CD4-positive, alpha-beta memory T cell (primary cell): ENCODE results near the gene DDX54. TPM values are rescaled to one million over a fixed set of nuclear protein-coding genes. Genes with fewer than 3 reads are reported as not detected.

Experiments used
- CTCF ChIA-PET: fragments of 350-600 bp; sonication (Branson Sonifier 250); formaldehyde crosslinking; loops from one replicate; lab custom pipeline; 2021; ENCODE audit warnings: inconsistent platforms; ENCODE audit not compliant: partially characterized antibody; lab: Charles Lee
- POLR2A ChIA-PET: fragments of 350-600 bp; sonication (Branson Sonifier 250); formaldehyde crosslinking; loops from one replicate; lab custom pipeline; 2021; ENCODE audit not compliant: partially characterized antibody; lab: Charles Lee
- DNase-seq, 5 donors: peaks; one replicate each; pipeline versions ENCODE4 v3.0.0 to v3.0.0-alpha.2; 2020 to 2022; ENCODE audit warnings: mixed read lengths in 1 of 5
- H3K27ac ChIP-seq: one replicate; pipeline ENCODE4 v1.7.0; 2013; ENCODE audit warnings: low read depth, low read length
- H3K27me3 ChIP-seq: 2 replicates; pipeline ENCODE4 v1.7.0; 2013; ENCODE audit warnings: mild to moderate bottlenecking, low read length, moderate library complexity; ENCODE audit not compliant: insufficient read depth
- H3K36me3 ChIP-seq: 2 replicates; pipeline ENCODE4 v1.7.0; 2013; ENCODE audit warnings: mild to moderate bottlenecking, low read length, moderate library complexity; ENCODE audit not compliant: insufficient read depth
- H3K4me1 ChIP-seq: 2 replicates; pipeline ENCODE4 v1.7.0; 2013; ENCODE audit warnings: mild to moderate bottlenecking, low read length, moderate library complexity; ENCODE audit not compliant: insufficient read depth
- H3K4me3 ChIP-seq, 2 donors: one replicate each; pipeline ENCODE4 v1.7.0; 2013; ENCODE audit warnings: low read length in 2 of 2, mild to moderate bottlenecking in 1 of 2
- H3K9me3 ChIP-seq, 2 donors: one replicate each; pipeline ENCODE4 v1.7.0; 2013; ENCODE audit warnings: low read length in 2 of 2, control low read depth in 1 of 2; ENCODE audit not compliant: control insufficient read depth in 1 of 2
- H3K27ac Mint-ChIP-seq, 7 donors: one replicate each; pipeline ENCODE4 v1.8.0; 2020 to 2021; ENCODE audit warnings: mixed read lengths in 7 of 7, mild to moderate bottlenecking in 6 of 7, inconsistent platforms in 3 of 7, moderate library complexity in 3 of 7
- H3K27me3 Mint-ChIP-seq, 2 donors: one replicate each; pipeline ENCODE4 v1.8.0; 2020 to 2021; ENCODE audit warnings: mixed read lengths in 2 of 2
- H3K36me3 Mint-ChIP-seq, 2 donors: one replicate each; pipeline ENCODE4 v1.8.0; 2020 to 2021; ENCODE audit warnings: mixed read lengths in 2 of 2, inconsistent platforms in 1 of 2, mild to moderate bottlenecking in 1 of 2
- H3K4me1 Mint-ChIP-seq, 4 donors: one replicate each; pipeline ENCODE4 v1.8.0; 2020 to 2021; ENCODE audit warnings: mixed read lengths in 4 of 4, mild to moderate bottlenecking in 1 of 4
- H3K4me3 Mint-ChIP-seq, 8 donors: one replicate each; pipeline ENCODE4 v1.8.0; 2020 to 2021; ENCODE audit warnings: mixed read lengths in 8 of 8, mild to moderate bottlenecking in 7 of 8, moderate library complexity in 6 of 8, inconsistent platforms in 3 of 8
- H3K9me3 Mint-ChIP-seq, 8 donors: one replicate each; pipeline ENCODE4 v1.8.0; 2020 to 2021; ENCODE audit warnings: mixed read lengths in 8 of 8, mild to moderate bottlenecking in 5 of 8, inconsistent platforms in 3 of 8, moderate library complexity in 1 of 8
- intact Hi-C: fragments of 100-400 bp; cut with micrococcal nuclease; formaldehyde crosslinking; loops from one replicate; pipeline ENCODE4 v1.15.1; 2023
- polyA plus RNA-seq, 2 donors: library from polyadenylated mRNA; unstranded; fragments of 300-500 nt; fragmentation: Illumina TruSeq; gene quantifications; one replicate each; pipeline ENCODE4 v1.2.3, GENCODE V29; 2021
- total RNA-seq, 2 experiments: library from RNA; stranded (reverse); gene quantifications; one replicate each; pipeline ENCODE4 v1.2.3, GENCODE V29; 2021

Gene DDX54
- total and polyA plus RNA-seq, 4 experiments from 2014 or later = 9.9 to 69.4 (median 52.3) TPM

- Mint-ChIP-seq H3K27me3 (peaks cover 3% of the 10 kb centered on the region in 2 donors), H3K9me3 (no peaks in the 10 kb centered on the region), H3K4me3 (no peak overlapping the region), H3K27ac (no peak overlapping the region), H3K36me3 (no peaks in the 10 kb centered on the region), H3K4me1 (peaks cover 4 to 19% (median 11%) of the 10 kb centered on the region in 4 donors)
- Histone ChIP-seq H3K4me1 (peaks cover 20% of the 10 kb centered on the region), H3K36me3 (no peaks in the 10 kb centered on the region), H3K27me3 (no peaks in the 10 kb centered on the region), H3K9me3 (no peaks in the 10 kb centered on the region), H3K4me3 (no peak overlapping the region), H3K27ac (no peak overlapping the region)
- no peak for DNase-seq
- intact Hi-C loops = no loop called here
- POLR2A ChIA-PET = no interaction called here
- CTCF ChIA-PET = interaction anchor here (0.5 to 0.9 kb wide), 2 partner anchors 7 to 35 kb away, joined by 3 to 4 read pairs; no protein-coding TSS in a partner anchor
These were observed 46.5 kb downstream of the DDX54 start for GRCh38 chr12:113138826-113139225.

- POLR2A ChIA-PET = no interaction called here
- Mint-ChIP-seq H3K27me3 (peaks cover 3% of the 10 kb centered on the region in 2 donors), H3K27ac (no peak overlapping the region)
These were observed 47.2 kb downstream of the DDX54 start for GRCh38 chr12:113137861-113138783.

GRCh38 chr12:113136990-113137511, 48.2 kb downstream of the DDX54 start:
- peaks cover 4 to 19% (median 11%) of the 10 kb centered on the region in 4 donors for H3K4me1 Mint-ChIP-seq
- H3K4me3 Mint-ChIP-seq = peak overlapping the region in 1 of 8 donors; percentile 17
- Histone ChIP-seq H3K36me3 (no peaks in the 10 kb centered on the region), H3K9me3 (no peaks in the 10 kb centered on the region), H3K4me3 (no peak overlapping the region), H3K4me1 (peaks cover 20% of the 10 kb centered on the region), H3K27me3 (no peaks in the 10 kb centered on the region), H3K27ac (no peak overlapping the region)
- DNase-seq = no peak
- ChIA-PET CTCF (interaction anchor here (0.8 to 4.1 kb wide), 3 partner anchors 16 to 89 kb away, joined by 3 to 15 read pairs (median 5); no protein-coding TSS in a partner anchor), POLR2A (no interaction called here)
- H3K27ac Mint-ChIP-seq = no peak overlapping the region
- intact Hi-C loops = no loop called here
- no peaks in the 10 kb centered on the region for H3K36me3 Mint-ChIP-seq
- H3K9me3 Mint-ChIP-seq = no peaks in the 10 kb centered on the region
- H3K27me3 Mint-ChIP-seq = peaks cover 3% of the 10 kb centered on the region in 2 donors

More at GRCh38 chr12:113137861-113138783, 47.2 kb downstream of the DDX54 start:
- Mint-ChIP-seq H3K9me3 (no peaks in the 10 kb centered on the region), H3K36me3 (no peaks in the 10 kb centered on the region), H3K4me3 (no peak overlapping the region), H3K4me1 (peaks cover 4 to 19% (median 11%) of the 10 kb centered on the region in 4 donors)
- H3K4me3 ChIP-seq = no peak overlapping the region
- H3K27me3 ChIP-seq = no peaks in the 10 kb centered on the region
- H3K27ac ChIP-seq = no peak overlapping the region
- H3K9me3 ChIP-seq = no peaks in the 10 kb centered on the region
- CTCF ChIA-PET = interaction anchor here (0.5 to 4.1 kb wide), 5 partner anchors 8 to 90 kb away, joined by 3 to 15 read pairs (median 4); no protein-coding TSS in a partner anchor
- no peaks in the 10 kb centered on the region for H3K36me3 ChIP-seq
- no peak for DNase-seq
- intact Hi-C loops = no loop called here
- peaks cover 20% of the 10 kb centered on the region for H3K4me1 ChIP-seq

GRCh38 chr12:113136128-113136989, 48.9 kb downstream of the DDX54 start:
- ChIA-PET CTCF (interaction anchor here (4.1 kb wide), 1 partner anchor 17 kb away, joined by 15 read pairs; no protein-coding TSS in a partner anchor), POLR2A (no interaction called here)
- H3K4me3 Mint-ChIP-seq = peak overlapping the region; percentile 56 to 90 (median 80)
- no peaks in the 10 kb centered on the region for H3K9me3 Mint-ChIP-seq
- peaks cover 3% of the 10 kb centered on the region in 2 donors for H3K27me3 Mint-ChIP-seq
- no peaks in the 10 kb centered on the region for H3K36me3 Mint-ChIP-seq
- Histone ChIP-seq H3K9me3 (no peaks in the 10 kb centered on the region), H3K4me3 (peak overlapping the region; percentile 34), H3K27me3 (no peaks in the 10 kb centered on the region), H3K27ac (no peak overlapping the region), H3K4me1 (peaks cover 20% of the 10 kb centered on the region), H3K36me3 (no peaks in the 10 kb centered on the region)
- peak; percentile 55 to 80 (median 56) for DNase-seq
- intact Hi-C loops = no loop called here
- peaks cover 4 to 19% (median 11%) of the 10 kb centered on the region in 4 donors for H3K4me1 Mint-ChIP-seq
- peak overlapping the region; percentile 26 to 91 (median 84) for H3K27ac Mint-ChIP-seq

- Mint-ChIP-seq H3K9me3 (no peaks in the 10 kb centered on the region), H3K27ac (peak within 1 kb of the TSS; percentile 26 to 91 (median 84)), H3K36me3 (no peaks in the 10 kb centered on the region), H3K4me3 (peak within 1 kb of the TSS; percentile 56 to 90 (median 80)), H3K27me3 (peaks cover 3% of the 10 kb centered on the region in 2 donors), H3K4me1 (peaks cover 4 to 19% (median 11%) of the 10 kb centered on the region in 4 donors)
- no peaks in the 10 kb centered on the region for H3K9me3 ChIP-seq
- POLR2A ChIA-PET = interaction anchor here (0.6 kb wide), 1 partner anchor 48 kb away, joined by 3 read pairs; no protein-coding TSS in a partner anchor
- H3K36me3 ChIP-seq = no peaks in the 10 kb centered on the region
- H3K27me3 ChIP-seq = no peaks in the 10 kb centered on the region
- CTCF ChIA-PET = interaction anchor here (1.1 to 4.1 kb wide), 4 partner anchors 10 to 87 kb away, joined by 3 to 15 read pairs (median 5); no protein-coding TSS in a partner anchor
- H3K27ac ChIP-seq = no peak within 1 kb of the TSS
- peak within 1 kb of the TSS; percentile 34 for H3K4me3 ChIP-seq
- intact Hi-C loops = no loop called here
- peak; percentile 65 to 83 (median 70) for DNase-seq
- H3K4me1 ChIP-seq = peaks cover 20% of the 10 kb centered on the region
These were observed 49.8 kb downstream of the DDX54 start, which contains the start of gene RASAL1 for GRCh38 chr12:113135178-113136127. Gene RASAL1, minus strand, starts transcription at chr12:113135761. Its CDS starts 299 bp downstream, at chr12:113135462.

- H3K36me3 ChIP-seq = no peaks in the 10 kb centered on the region
- no peak overlapping the region for H3K27ac ChIP-seq
- Mint-ChIP-seq H3K27me3 (peaks cover 2 to 3% of the 10 kb centered on the region in 2 donors), H3K9me3 (no peaks in the 10 kb centered on the region), H3K27ac (no peak overlapping the region), H3K4me1 (peaks cover 4 to 19% (median 13%) of the 10 kb centered on the region in 4 donors), H3K4me3 (peak overlapping the region in 4 of 8 donors; percentile 26 to 62 (median 54)), H3K36me3 (no peaks in the 10 kb centered on the region)
- no peaks in the 10 kb centered on the region for H3K9me3 ChIP-seq
- CTCF ChIA-PET = interaction anchor here (1.1 to 4.1 kb wide), 6 partner anchors 11 to 86 kb away, joined by 3 to 15 read pairs (median 5); no protein-coding TSS in a partner anchor
- no peak for DNase-seq
- POLR2A ChIA-PET = interaction anchor here (0.6 to 1.4 kb wide), 2 partner anchors 27 to 47 kb away, joined by 3 read pairs; no protein-coding TSS in a partner anchor
- peaks cover 20% of the 10 kb centered on the region for H3K4me1 ChIP-seq
- no peaks in the 10 kb centered on the region for H3K27me3 ChIP-seq
- H3K4me3 ChIP-seq = no peak overlapping the region
- intact Hi-C loops = no loop called here
These were observed 50.7 kb downstream of the DDX54 start for GRCh38 chr12:113134521-113134951.
